GM18519 (cell line): ENCODE measurements around the gene OR56A5.
"Not testable (repeated sequence)": the region's sequence is repeated elsewhere in the genome, so short reads cannot be mapped to it uniquely, and the experiment has no call there.

ENCODE experiments used
- ATAC-seq: cut with Tn5 transposase; IDR thresholded peaks from one replicate; pipeline ENCODE4 v1.9.1; 2021; ENCODE audit warnings: mild to moderate bottlenecking, moderate library complexity; ENCODE audit not compliant: unreplicated experiment, low FRiP score

OR56A5 gene

GRCh38 chr11:5968394-5968793 lies at the start of gene OR56A5:
Gene OR56A5, minus strand, starts transcription at chr11:5968494. Its CDS starts 0 bp downstream, at chr11:5968494.
- no peak for ATAC-seq

- no peak for ATAC-seq
Observed at GRCh38 chr11:6013042-6013441, 44.7 kb upstream of the OR56A5 start.

DNA sequence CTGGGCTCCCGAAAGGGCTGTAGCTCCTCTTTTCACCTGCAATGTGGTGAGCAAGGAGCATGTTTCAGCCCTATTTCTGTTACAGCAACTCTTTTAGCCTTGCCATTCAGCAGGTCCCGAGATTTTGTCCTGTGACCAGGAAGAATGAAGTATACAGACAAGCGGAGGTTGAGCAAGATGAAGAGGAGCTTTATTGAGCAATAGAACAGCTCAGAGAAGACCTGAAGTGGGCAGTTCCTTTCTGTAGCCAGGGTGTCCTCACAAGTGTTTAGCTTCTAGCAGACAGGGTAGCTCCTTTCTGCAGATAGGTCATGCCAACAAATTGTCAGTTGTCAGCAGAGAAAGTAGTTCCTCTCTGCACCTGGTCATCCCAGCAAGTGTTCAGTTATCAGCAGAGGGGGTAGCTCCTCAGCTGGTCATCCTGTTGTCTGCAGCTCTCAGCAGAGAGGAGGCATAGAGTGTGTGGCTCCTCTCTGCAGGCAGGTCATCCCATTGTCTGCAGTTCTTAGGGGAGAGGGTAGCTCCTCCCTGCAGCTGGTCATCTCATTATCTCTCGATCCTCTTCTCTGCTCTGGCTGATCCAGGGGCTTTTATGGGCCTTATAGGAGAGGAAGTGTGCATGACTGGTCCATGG lies 43.9 kb upstream of the OR56A5 start:
- ATAC-seq = no peak

DNA sequence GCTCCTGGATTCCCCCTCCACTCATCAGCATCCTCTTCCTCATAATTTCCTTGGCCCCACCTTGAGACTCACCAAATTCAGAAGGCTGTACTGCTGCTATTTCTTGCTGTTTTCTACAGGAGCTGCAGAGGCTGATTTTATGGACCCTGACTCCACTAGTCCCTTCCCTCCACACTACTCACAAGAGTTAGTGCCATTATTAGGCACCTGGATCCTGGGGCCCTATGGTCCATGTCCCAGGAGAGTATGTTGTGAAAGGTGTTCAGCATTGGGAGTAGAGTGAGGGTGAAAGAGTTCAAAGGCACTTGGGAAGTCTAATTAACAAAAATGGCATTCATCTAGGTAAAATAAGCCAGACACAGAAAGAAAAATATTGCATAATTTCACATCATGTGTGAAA lies 38.6 kb upstream of the OR56A5 start, which contains the start of gene OR56A4:
OR56A4 (minus strand) TSS at position 101 of the 400 bp plus-strand sequence. CDS start 3,954 bp downstream, outside the sequence.
- no peak for ATAC-seq

- no peak for ATAC-seq
Observed at GRCh38 chr11:6006395-6006794, 38.1 kb upstream of the OR56A5 start.

DNA sequence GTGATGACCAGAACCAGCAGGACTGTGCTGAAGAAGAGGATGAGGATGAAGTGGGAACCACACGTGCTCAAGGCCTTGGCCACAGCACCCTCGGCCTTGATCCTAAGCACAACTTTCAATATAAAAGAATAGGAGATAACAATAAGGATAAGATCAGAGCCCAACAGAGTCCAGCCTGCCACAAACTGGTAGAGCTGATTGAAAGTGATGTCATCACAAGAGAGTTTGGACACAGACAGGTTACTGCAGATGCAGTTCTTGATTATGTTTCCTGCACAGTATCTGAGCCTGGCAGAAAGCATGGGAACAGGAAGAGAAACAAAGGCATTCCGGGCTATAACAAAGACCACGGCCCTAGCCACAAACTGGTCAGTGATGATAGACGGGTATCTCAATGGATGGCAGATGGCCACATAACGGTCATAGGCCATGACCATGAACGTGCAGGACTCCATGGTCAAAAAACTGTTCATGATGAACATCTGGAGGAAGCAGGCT lies 34.0 kb upstream of the OR56A5 start:
- no peak for ATAC-seq

- ATAC-seq = no peak
Observed at GRCh38 chr11:5994791-5995190, 26.5 kb upstream of the OR56A5 start.

GRCh38 chr11:5992604-5993251 lies 24.4 kb upstream of the OR56A5 start:
- ATAC-seq = peak; percentile 59

GRCh38 chr11:5992150-5992549 lies 23.9 kb upstream of the OR56A5 start:
- ATAC-seq = no peak

DNA sequence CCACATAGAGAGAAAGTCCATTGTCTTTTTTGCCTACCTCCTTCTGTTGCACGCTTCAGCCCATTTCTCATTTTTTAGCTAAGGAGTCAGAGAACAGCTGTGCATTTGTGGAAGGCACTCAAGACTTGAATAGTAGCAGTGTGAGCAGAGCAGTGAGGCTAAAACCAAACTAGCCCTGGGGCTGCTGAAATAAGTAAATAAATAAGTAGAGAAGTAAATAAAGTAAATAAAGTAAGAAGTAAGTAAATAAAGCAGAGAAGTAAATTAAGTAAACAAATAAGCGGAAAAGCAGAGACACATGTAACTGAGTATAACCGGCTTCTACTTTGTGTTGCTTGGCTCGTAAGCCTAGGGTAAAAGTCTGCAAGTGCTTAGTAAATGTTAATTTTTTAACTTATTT lies 20.9 kb upstream of the OR56A5 start:
- no peak for ATAC-seq

- no peak for ATAC-seq
Observed at GRCh38 chr11:5986885-5987284, 18.6 kb upstream of the OR56A5 start, which contains the start of gene OR52L1. Gene OR52L1, minus strand, starts transcription at chr11:5986985. Its CDS starts 55 bp downstream, at chr11:5986930.

- ATAC-seq = no peak
Observed at GRCh38 chr11:5983443-5983842, 15.1 kb upstream of the OR56A5 start.

DNA sequence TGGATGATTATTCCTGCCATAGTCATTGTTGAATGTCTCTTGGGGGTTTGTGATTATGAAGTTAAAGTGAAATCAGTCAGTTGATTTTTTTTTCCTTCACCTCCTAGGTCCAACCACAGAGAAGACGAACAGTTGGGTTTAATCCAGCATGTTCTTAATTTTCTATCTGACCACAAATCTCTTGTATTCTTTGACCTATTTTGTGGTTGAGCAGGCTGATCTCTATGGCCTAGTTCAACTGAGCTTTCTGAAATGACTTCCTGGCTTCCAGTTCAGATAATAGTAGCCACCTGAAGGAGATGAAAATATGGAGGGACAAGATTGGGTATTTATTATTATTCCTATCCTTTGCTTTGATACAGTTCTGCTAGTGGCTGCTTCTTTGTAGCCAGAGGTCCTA lies 5.2 kb upstream of the OR56A5 start:
- ATAC-seq = no peak

DNA sequence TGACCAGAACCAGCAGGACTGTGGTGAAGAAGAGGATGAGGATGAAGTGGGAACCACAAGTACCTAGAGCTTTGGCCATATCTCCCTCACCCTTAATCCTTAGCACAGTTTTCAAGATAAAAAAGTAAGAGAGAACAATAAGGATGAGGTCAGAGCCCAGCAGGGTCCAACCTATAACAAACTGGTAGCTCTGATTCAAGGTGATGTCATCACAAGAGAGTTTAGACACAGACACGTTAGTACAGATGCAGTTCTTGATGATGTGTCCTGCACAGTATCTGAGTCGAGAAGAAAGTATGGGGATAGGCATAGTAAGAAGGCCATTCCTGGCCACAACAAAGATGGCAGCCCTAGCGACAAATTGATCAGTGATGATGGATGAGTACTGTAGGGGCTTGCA lies 586 bp downstream of the OR56A5 start:
- ATAC-seq = no peak

DNA sequence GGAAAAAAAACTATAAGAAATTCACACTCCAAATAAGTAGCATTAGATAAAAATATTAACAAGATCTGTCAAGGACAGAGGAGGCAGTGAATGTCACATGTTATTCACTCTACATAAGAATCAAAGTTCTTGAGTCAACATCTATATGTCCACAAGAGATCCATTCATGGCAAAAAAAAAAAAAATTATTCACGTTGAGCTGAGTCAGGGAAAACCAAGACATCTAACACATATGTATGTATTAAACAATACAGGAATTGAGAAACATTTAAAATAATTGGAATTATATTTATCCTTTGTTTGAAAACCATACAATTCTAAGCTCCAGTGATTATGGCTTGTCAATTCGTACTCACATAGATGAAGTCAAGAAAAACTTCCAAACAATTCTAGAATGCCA lies 1.3 kb downstream of the OR56A5 start:
- no peak for ATAC-seq

DNA sequence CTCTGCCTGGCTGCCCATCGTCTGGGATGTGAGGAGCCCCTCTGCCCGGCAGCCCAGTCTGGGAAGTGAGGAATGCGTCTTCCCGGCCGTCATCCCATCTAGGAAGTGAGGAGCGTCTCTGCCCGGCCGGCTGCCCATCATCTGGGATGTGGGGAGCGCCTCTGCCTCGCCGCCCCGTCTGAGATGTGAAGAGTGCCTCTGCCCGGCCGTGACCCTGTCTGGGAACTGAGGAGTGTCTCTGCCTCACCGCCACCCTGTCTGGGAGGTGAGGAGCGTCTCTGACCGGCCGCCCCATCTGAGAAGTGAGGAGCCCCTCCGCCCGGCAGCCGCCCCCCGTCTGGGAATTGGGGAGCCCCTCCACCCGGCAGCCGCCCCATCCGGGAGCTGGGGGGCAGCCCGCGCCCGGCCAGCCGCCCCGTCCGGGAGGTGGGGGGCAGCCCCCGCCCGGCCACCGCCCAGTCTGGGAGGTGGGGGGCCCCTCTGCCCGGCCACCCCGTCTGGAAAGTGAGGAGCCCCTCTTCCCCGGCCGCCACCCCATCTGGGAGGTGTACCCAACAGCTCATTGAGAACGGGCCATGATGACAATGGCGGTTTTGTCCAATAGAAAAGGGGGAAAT lies 7.5 kb downstream of the OR56A5 start:
- ATAC-seq = not testable (repeated sequence)

- no peak for ATAC-seq
Observed at GRCh38 chr11:5955586-5955985, 12.7 kb downstream of the OR56A5 start.

DNA sequence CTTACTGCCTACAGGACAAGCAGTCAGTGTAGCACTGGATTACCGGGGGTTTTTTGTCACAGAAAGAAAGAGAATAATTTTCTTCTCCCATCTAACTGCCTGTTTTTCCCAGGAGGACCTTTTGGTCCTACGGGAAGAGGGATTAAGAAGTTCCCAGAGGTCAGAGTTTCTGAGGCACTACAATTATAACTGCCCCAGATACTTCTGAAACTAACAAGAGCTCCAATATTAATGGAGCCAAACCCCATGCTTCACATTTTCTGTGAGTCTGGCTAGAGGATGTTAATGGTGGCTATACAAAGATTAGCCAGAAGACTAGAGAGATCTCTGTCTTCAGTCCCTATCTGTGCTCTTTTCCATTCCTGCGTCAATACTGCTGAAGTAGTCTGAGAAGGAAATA lies 26.3 kb downstream of the OR56A5 start, which contains the start of gene OR56A3:
OR56A3 (plus strand) TSS at position 301 of the 400 bp plus-strand sequence. CDS start 5,096 bp downstream, outside the sequence.
- ATAC-seq = no peak

- ATAC-seq = no peak
Observed at GRCh38 chr11:5940748-5941147, 27.5 kb downstream of the OR56A5 start.

DNA sequence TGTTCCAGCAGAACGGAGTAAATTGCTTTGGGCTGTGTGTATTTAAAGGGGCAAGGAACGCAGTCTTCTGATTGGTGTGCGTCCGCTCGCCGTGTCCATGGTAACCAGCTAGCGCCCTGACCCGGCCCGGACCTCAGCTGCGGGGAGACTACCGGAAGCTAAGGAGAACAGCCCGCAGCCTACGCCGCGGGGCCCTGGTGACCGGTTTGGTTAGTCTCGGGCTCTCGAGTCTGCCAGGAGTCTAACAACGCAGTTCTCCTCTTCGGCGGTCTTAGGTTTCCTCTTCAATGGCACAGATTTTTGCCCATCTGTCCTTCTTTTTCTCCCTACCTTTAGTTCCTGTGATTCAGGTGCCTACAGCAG lies 29.7 kb downstream of the OR56A5 start:
- no peak for ATAC-seq

- no peak for ATAC-seq
Observed at GRCh38 chr11:5937868-5938602, 30.3 kb downstream of the OR56A5 start.
